ENCODE measurements around the gene CTBP1.

Gene CTBP1

DNA sequence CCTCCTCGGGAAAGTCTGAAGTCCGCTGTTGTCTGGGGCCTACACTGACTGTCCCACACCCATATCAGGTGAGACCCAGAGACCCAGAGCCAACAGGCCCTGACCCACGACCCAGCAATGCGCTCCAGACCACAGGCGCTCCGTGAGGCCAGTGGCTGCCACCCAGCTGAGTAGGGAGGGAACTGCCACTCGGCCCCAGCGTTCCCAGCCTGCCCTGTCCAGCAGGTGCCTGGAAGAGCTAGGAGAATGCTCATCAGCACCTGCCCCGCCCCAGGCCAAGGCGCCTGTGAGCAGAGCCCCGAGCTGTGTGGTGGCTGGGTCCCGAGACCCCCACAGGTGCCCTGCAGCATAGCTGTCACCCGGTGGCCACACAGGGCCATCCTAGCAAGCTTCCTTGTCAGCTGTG lies 79.2 kb downstream of the CTBP1 start:
- Histone ChIP-seq H3K9me3 (replicated peaks; ENCODE audit: low read length) (no peaks in the 10 kb centered on the region), H3K4me1 (ENCODE audit: control insufficient read depth, insufficient read depth, low read length) (peaks cover 17% of the 10 kb centered on the region), H3K9ac (ENCODE audit: low read depth, low read length) (no peak overlapping the region), H3K36me3 (ENCODE audit: insufficient read depth, low read length) (peaks cover 8% of the 10 kb centered on the region), H3K4me3 (ENCODE audit: low read length) (no peak overlapping the region), H3K27me3 (ENCODE audit: control insufficient read depth, insufficient read depth, low read length) (no peaks in the 10 kb centered on the region), H3K4me2 (ENCODE audit: low read length) (no peak overlapping the region)

DNA sequence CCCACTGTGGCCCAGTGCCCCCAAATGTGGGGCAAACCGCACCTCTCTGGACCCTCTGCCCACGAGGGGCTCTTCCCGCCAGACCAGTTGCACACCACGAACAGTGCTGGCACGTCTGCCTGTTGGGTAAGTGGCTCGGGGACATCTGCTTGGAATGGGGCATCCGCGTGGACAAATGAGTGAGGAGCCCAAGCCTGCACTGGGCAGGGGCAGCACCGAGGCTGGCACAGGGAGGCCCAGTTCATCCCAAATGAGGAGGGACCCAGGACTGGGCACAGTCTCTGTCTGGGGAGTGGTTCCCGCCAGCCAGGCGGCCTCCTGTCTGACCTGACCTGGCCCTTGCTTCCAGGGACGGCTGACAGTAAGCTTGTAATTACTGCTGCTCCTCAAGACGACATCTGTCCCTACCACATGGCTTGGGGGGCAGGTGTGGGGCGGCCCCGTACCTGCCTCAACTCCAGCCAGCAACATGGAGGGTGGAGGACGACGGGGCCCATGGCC lies 79.7 kb downstream of the CTBP1 start:
- no peak overlapping the region for H3K9ac ChIP-seq (ENCODE audit: low read depth, low read length)
- no peaks in the 10 kb centered on the region for H3K27me3 ChIP-seq (ENCODE audit: control insufficient read depth, insufficient read depth, low read length)

GRCh38 chr4:1168191-1169101 lies 80.5 kb downstream of the CTBP1 start:
- H3K4me3 ChIP-seq (ENCODE audit: low read length) = no peak overlapping the region
- H3K4me2 ChIP-seq (ENCODE audit: low read length) = peak overlapping the region; percentile 99
- H3K9ac ChIP-seq (ENCODE audit: low read depth, low read length) = no peak overlapping the region
- H3K36me3 ChIP-seq (ENCODE audit: insufficient read depth, low read length) = peaks cover 8% of the 10 kb centered on the region
- no peaks in the 10 kb centered on the region for H3K9me3 ChIP-seq (replicated peaks; ENCODE audit: low read length)
- peaks cover 4% of the 10 kb centered on the region for H3K27me3 ChIP-seq (ENCODE audit: control insufficient read depth, insufficient read depth, low read length)
- H3K4me1 ChIP-seq (ENCODE audit: control insufficient read depth, insufficient read depth, low read length) = peaks cover 12% of the 10 kb centered on the region

More for the DNA sequence above, 79.7 kb downstream of the CTBP1 start:
- Histone ChIP-seq H3K36me3 (ENCODE audit: insufficient read depth, low read length) (peaks cover 8% of the 10 kb centered on the region), H3K4me1 (ENCODE audit: control insufficient read depth, insufficient read depth, low read length) (peaks cover 17% of the 10 kb centered on the region), H3K4me2 (ENCODE audit: low read length) (no peak overlapping the region), H3K4me3 (ENCODE audit: low read length) (no peak overlapping the region), H3K9me3 (replicated peaks; ENCODE audit: low read length) (no peaks in the 10 kb centered on the region)

DNA sequence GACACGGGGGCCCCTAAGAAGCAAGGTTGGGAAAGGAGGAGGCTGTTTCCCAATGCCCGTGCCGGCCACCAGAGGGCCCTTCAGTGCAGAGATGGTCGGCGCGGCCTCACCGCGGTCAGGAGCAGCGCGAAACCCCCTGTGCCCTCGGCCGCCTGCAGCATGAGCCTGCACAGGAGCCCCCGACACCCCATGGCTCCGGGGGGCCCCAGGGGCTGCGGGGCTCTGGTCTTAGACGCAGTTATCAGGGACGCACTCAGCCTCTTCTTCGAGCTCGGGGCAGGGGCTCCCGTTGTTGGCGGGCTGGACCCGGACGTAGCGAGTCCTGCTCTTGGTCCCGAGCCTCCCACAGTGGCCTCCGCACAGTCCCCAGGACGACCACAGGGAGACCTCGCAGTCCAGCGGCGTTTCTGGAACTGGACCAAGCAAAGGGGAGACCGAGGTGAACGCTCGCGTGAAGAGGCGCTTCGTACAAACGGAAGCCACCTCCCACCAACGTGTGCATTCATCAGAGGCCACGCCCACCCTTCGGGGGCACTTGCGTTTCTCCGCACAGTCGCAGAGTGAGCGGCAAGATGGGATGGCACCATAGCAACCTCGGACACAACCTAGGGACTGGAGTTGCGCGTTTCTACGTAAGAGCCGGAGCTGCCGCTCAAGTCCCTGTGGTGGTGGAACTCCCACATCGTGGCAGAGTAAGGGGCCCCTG lies 81.5 kb downstream of the CTBP1 start:
- H3K4me1 ChIP-seq (ENCODE audit: control insufficient read depth, insufficient read depth, low read length) = peaks cover 8% of the 10 kb centered on the region
- H3K4me2 ChIP-seq (ENCODE audit: low read length) = peak overlapping the region; percentile 99
- H3K9ac ChIP-seq (ENCODE audit: low read depth, low read length) = peak overlapping the region; percentile 77
- peaks cover 5% of the 10 kb centered on the region for H3K27me3 ChIP-seq (ENCODE audit: control insufficient read depth, insufficient read depth, low read length)
- peak overlapping the region; percentile 75 for H3K4me3 ChIP-seq (ENCODE audit: low read length)
- H3K36me3 ChIP-seq (ENCODE audit: insufficient read depth, low read length) = peaks cover 8% of the 10 kb centered on the region
- no peaks in the 10 kb centered on the region for H3K9me3 ChIP-seq (replicated peaks; ENCODE audit: low read length)

DNA sequence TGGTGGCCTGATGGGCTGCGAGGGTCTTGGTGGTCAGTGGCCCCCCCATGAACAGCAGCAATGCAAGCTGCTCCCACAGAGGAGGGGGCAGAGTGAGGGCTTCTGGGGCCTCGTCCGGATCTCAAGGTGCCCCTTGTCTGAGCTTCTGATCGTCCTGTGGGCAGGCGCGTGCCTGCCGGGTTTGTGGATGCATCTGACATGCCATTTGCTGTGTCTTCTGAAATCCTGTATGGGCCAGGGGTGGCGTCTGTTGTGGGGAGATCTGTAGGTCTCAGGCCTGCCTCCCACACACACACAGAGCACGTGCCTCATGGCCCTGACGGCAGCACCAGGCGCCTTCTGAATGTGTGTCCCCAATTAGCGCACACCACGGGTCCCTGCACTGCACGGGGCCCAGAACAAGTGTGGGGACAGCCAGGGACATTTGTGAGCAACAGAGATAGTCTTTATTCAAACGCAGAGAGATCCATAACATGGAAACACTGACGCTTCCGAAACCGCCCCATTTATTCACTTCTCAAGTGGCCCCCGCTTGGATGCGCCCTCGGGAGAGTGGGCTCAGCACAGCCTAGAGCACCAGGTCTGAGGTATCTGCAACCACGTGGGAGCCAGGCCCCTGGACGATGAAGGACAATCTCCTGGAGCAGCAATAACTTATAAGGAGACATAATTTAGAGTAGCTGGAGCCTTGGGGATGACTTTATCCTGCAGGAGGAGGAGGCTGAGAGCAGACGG lies 82.3 kb downstream of the CTBP1 start:
- Histone ChIP-seq H3K4me1 (ENCODE audit: control insufficient read depth, insufficient read depth, low read length) (peaks cover 8% of the 10 kb centered on the region), H3K4me3 (ENCODE audit: low read length) (no peak overlapping the region), H3K27me3 (ENCODE audit: control insufficient read depth, insufficient read depth, low read length) (peaks cover 5% of the 10 kb centered on the region), H3K36me3 (ENCODE audit: insufficient read depth, low read length) (peaks cover 8% of the 10 kb centered on the region), H3K9ac (ENCODE audit: low read depth, low read length) (peak overlapping the region; percentile 38), H3K9me3 (replicated peaks; ENCODE audit: low read length) (no peaks in the 10 kb centered on the region), H3K4me2 (ENCODE audit: low read length) (peak overlapping the region; percentile 99)

GRCh38 chr4:1164956-1165545 lies 83.9 kb downstream of the CTBP1 start:
- Histone ChIP-seq H3K4me3 (ENCODE audit: low read length) (no peak overlapping the region), H3K9ac (ENCODE audit: low read depth, low read length) (no peak overlapping the region), H3K9me3 (replicated peaks; ENCODE audit: low read length) (no peaks in the 10 kb centered on the region), H3K4me2 (ENCODE audit: low read length) (no peak overlapping the region), H3K4me1 (ENCODE audit: control insufficient read depth, insufficient read depth, low read length) (peaks cover 8% of the 10 kb centered on the region), H3K36me3 (ENCODE audit: insufficient read depth, low read length) (peaks cover 7% of the 10 kb centered on the region), H3K27me3 (ENCODE audit: control insufficient read depth, insufficient read depth, low read length) (peaks cover 5% of the 10 kb centered on the region)

DNA sequence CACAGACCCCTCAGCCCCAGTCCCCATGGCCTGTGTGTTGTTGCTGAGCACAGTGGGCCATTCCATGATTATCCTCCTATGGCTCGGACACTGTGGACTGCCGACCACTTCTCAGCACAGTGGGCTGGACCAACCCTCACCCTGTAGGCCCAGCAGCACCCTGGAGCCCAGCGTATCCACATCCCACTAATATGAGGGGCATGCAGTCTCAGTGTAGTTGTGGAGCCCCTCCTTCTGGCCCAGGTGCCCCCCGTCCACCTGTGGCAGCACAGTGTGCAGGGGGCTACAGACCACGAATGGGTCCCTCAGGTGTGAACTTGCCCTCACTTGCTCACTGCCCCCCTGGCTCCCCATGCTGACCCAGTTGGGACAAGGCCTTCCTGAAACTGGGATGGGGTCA lies 84.5 kb downstream of the CTBP1 start:
- peaks cover 5% of the 10 kb centered on the region for H3K27me3 ChIP-seq (ENCODE audit: control insufficient read depth, insufficient read depth, low read length)
- H3K4me3 ChIP-seq (ENCODE audit: low read length) = no peak overlapping the region
- H3K9me3 ChIP-seq (replicated peaks; ENCODE audit: low read length) = no peaks in the 10 kb centered on the region
- H3K4me1 ChIP-seq (ENCODE audit: control insufficient read depth, insufficient read depth, low read length) = peaks cover 8% of the 10 kb centered on the region
- H3K36me3 ChIP-seq (ENCODE audit: insufficient read depth, low read length) = peaks cover under 1% of the 10 kb centered on the region
- no peak overlapping the region for H3K4me2 ChIP-seq (ENCODE audit: low read length)
- no peak overlapping the region for H3K9ac ChIP-seq (ENCODE audit: low read depth, low read length)

DNA sequence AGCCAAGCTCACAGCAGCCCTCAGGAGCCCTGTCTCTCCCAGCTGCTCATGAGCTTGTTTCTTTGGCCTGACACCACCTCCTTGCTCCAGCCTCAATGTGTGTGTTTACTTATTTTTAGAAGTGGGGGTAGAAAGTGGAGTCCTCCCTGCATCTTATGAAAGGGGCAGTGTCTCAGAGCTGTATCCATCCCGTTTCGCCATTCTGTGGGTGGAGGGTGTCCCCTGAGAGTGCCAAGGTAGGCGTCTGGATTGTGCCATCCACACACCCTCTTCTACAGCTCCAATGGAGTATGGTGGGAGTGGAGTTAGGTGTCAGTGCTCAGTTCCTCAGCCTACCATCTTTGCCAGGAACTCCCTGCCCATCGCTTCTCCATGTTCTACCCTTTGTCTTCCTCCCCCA lies 84.9 kb downstream of the CTBP1 start:
- H3K4me3 ChIP-seq (ENCODE audit: low read length) = no peak overlapping the region

More for the DNA sequence above, 84.9 kb downstream of the CTBP1 start:
- no peaks in the 10 kb centered on the region for H3K36me3 ChIP-seq (ENCODE audit: insufficient read depth, low read length)
- H3K4me2 ChIP-seq (ENCODE audit: low read length) = no peak overlapping the region
- H3K9ac ChIP-seq (ENCODE audit: low read depth, low read length) = no peak overlapping the region
- H3K9me3 ChIP-seq (replicated peaks; ENCODE audit: low read length) = no peaks in the 10 kb centered on the region
- H3K27me3 ChIP-seq (ENCODE audit: control insufficient read depth, insufficient read depth, low read length) = peaks cover 5% of the 10 kb centered on the region
- H3K4me1 ChIP-seq (ENCODE audit: control insufficient read depth, insufficient read depth, low read length) = peaks cover 8% of the 10 kb centered on the region

All from skeletal muscle satellite cell (primary cell).